K562 (cell line): Measurements from ENCODE around the gene KPTN. TPM values are rescaled to one million over a fixed set of nuclear protein-coding genes. Genes with fewer than 3 reads are reported as not detected.
A peak's percentile ranks its signal among the peaks of the same experiment; 100 is the strongest.

Experiments used
- MCM7 ChIP-seq, 2 experiments: fragments of 450-650 bp; IDR thresholded peaks; 2 replicates each; pipeline ENCODE4 v1.6.1; 2016 to 2018
- POLR2G ChIP-seq: fragments of 200-400 bp; formaldehyde crosslinking; IDR thresholded peaks from 2 replicates; pipeline ENCODE4 v1.6.1; 2017; ENCODE audit warnings: low read depth, mild to moderate bottlenecking, antibody characterized with exemption, low read length, moderate library complexity
- RUNX1 ChIP-seq: sonication (generic); IDR thresholded peaks from 2 replicates; pipeline ENCODE4 v1.6.1; 2016; ENCODE audit warnings: antibody characterized with exemption, low read depth
- STAG1 ChIP-seq: sonication (generic); formaldehyde crosslinking; IDR thresholded peaks from 2 replicates; pipeline ENCODE4 v1.5.0; 2020; ENCODE audit warnings: missing genetic modification reagents, borderline replicate concordance
- TCFL5 ChIP-seq: fragments of 250-450 bp; sonication (Bioruptor Pico); conservative IDR thresholded peaks from 2 replicates; pipeline ENCODE4 v1.6.1; 2021; ENCODE audit warnings: mild to moderate bottlenecking, moderate library complexity, matching md5 sums
- polyA plus RNA-seq, 8 experiments: library from polyadenylated mRNA; depleted of rRNA in 4 of 8; stranded (reverse) in 5 of 8; unstranded in 3 of 8; fragments of >200 nt; fragmentation: Nextera tagmentation in 2 of 8; fragmentation: Illumina TruSeq in 1 of 8; extraction: Ambion mirVana in 2 of 8; extraction: Trizol in 1 of 8; gene quantifications; 2 replicates each; pipeline versions ENCODE4 v1.2.1 to v1.2.3, GENCODE V29; 2011 to 2014; ENCODE audit warnings: inconsistent platforms in 1 of 8, missing spikeins in 1 of 8
- total RNA-seq, 7 experiments: library from RNA; depleted of rRNA in 6 of 7; stranded (reverse); fragments of >200 nt in 6 of 7; fragmentation: Illumina TruSeq in 2 of 7; extraction: Trizol in 2 of 7; gene quantifications; 2 replicates each; pipeline versions ENCODE4 v1.2.1 to v1.2.3, GENCODE V29; 2011 to 2021; ENCODE audit warnings: low replicate concordance in 1 of 7
- TF ChIP-seq, protein P1 (sequence below): sonication (generic); formaldehyde crosslinking; IDR thresholded peaks from 2 replicates; pipeline ENCODE4 v1.8.0; 2022; ENCODE audit warnings: mild to moderate bottlenecking, missing genetic modification reagents
- TF ChIP-seq, protein P2 (sequence below): fragments of 250-450 bp; sonication (Bioruptor Pico); IDR thresholded peaks from 2 replicates; pipeline ENCODE4 v1.8.0; 2022; ENCODE audit warnings: inconsistent platforms
- TF ChIP-seq, protein P3 (sequence below), 2 experiments: fragments of 450-650 bp; conservative IDR thresholded peaks; 2 replicates each; pipeline ENCODE4 v1.6.1; 2017; ENCODE audit warnings: mild to moderate bottlenecking in 2 of 2, moderate library complexity in 2 of 2
- TF ChIP-seq, protein P4 (sequence below): fragments of 150-350 bp; conservative IDR thresholded peaks from 2 replicates; pipeline ENCODE4 v1.6.1; 2014; ENCODE audit warnings: low read length
- TF ChIP-seq, protein P5 (sequence below): fragments of 450-650 bp; IDR thresholded peaks from 2 replicates; pipeline ENCODE4 v1.6.1; 2014; ENCODE audit warnings: low read depth, mild to moderate bottlenecking, moderate library complexity, borderline replicate concordance
- TF ChIP-seq, protein P6 (sequence below): sonication (generic); formaldehyde crosslinking; IDR thresholded peaks from 2 replicates; pipeline ENCODE4 v1.8.0; 2022; ENCODE audit warnings: mild to moderate bottlenecking, low read depth, missing genetic modification reagents

The KPTN gene
- total and polyA plus RNA-seq, 9 of the 15 experiments (the other 6 are each of a cell fraction or from before 2014, with no cell fraction given), result 0.56 to 18.2 (median 8.5) TPM

DNA sequence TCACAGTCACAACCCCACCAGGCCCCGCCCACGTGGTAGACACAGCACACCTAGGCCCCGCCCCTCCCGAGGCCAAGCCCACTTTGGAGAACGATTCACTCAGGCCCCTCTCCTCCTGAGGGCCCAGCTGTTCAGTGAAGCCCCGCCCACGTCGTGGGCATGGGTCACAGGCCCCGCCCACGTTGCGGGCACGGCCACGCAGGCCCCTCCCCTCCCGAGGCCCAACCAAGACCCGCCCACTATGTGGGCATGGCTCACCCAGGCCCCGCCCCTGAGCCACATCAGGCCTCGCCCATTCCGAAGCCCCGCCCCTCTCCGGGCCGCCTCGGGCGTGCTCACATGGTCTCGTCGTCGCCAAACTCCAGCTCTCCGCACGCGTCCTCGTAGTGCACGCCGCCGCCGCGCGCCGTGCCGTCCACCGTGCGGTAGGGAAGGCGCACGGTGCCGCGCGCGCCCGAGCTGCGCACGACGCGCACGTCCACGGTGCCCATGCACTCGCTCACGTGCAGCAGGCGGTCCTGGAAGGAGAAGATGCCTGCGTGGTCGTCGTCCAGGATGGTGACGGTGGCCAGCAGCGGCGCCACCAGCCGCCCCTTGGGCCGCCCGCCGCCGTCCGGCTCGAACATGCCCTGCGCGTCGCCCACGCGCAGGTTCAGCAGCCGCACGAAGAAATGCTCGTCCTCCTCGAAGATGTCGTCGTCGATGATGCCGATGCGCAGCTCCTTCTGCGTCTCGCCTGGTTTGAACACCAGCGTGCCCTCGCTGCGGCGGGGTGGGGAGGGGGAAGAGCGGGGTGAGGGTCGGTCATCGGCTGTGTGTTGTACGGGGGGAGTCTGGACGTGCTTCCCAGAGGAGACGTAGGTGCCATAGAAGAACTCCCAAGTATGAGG is 36.3 kb downstream of the KPTN start (continued):
- TF ChIP-seq POLR2G, result peak; percentile 39
- TF ChIP-seq STAG1 (CRISPR knock-in tag), result 0 out of 2 replicates have a peak, but pooled peaks have one; percentile 5
- TF ChIP-seq, protein P1, sequence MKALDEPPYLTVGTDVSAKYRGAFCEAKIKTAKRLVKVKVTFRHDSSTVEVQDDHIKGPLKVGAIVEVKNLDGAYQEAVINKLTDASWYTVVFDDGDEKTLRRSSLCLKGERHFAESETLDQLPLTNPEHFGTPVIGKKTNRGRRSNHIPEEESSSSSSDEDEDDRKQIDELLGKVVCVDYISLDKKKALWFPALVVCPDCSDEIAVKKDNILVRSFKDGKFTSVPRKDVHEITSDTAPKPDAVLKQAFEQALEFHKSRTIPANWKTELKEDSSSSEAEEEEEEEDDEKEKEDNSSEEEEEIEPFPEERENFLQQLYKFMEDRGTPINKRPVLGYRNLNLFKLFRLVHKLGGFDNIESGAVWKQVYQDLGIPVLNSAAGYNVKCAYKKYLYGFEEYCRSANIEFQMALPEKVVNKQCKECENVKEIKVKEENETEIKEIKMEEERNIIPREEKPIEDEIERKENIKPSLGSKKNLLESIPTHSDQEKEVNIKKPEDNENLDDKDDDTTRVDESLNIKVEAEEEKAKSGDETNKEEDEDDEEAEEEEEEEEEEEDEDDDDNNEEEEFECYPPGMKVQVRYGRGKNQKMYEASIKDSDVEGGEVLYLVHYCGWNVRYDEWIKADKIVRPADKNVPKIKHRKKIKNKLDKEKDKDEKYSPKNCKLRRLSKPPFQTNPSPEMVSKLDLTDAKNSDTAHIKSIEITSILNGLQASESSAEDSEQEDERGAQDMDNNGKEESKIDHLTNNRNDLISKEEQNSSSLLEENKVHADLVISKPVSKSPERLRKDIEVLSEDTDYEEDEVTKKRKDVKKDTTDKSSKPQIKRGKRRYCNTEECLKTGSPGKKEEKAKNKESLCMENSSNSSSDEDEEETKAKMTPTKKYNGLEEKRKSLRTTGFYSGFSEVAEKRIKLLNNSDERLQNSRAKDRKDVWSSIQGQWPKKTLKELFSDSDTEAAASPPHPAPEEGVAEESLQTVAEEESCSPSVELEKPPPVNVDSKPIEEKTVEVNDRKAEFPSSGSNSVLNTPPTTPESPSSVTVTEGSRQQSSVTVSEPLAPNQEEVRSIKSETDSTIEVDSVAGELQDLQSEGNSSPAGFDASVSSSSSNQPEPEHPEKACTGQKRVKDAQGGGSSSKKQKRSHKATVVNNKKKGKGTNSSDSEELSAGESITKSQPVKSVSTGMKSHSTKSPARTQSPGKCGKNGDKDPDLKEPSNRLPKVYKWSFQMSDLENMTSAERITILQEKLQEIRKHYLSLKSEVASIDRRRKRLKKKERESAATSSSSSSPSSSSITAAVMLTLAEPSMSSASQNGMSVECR (CRISPR knock-in tag), result peak; percentile 91
- TF ChIP-seq RUNX1, result no peak
- TF ChIP-seq, protein P2, sequence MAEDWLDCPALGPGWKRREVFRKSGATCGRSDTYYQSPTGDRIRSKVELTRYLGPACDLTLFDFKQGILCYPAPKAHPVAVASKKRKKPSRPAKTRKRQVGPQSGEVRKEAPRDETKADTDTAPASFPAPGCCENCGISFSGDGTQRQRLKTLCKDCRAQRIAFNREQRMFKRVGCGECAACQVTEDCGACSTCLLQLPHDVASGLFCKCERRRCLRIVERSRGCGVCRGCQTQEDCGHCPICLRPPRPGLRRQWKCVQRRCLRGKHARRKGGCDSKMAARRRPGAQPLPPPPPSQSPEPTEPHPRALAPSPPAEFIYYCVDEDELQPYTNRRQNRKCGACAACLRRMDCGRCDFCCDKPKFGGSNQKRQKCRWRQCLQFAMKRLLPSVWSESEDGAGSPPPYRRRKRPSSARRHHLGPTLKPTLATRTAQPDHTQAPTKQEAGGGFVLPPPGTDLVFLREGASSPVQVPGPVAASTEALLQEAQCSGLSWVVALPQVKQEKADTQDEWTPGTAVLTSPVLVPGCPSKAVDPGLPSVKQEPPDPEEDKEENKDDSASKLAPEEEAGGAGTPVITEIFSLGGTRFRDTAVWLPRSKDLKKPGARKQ (CRISPR knock-in tag), result peak; percentile 67; the same call in 1 of the 2 replicates
- TF ChIP-seq, protein P3, sequence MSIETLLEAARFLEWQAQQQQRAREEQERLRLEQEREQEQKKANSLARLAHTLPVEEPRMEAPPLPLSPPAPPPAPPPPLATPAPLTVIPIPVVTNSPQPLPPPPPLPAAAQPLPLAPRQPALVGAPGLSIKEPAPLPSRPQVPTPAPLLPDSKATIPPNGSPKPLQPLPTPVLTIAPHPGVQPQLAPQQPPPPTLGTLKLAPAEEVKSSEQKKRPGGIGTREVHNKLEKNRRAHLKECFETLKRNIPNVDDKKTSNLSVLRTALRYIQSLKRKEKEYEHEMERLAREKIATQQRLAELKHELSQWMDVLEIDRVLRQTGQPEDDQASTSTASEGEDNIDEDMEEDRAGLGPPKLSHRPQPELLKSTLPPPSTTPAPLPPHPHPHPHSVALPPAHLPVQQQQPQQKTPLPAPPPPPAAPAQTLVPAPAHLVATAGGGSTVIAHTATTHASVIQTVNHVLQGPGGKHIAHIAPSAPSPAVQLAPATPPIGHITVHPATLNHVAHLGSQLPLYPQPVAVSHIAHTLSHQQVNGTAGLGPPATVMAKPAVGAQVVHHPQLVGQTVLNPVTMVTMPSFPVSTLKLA (conservative IDR thresholded peaks at IDR 0.05), result peak; percentile 95
- TF ChIP-seq, protein P4, sequence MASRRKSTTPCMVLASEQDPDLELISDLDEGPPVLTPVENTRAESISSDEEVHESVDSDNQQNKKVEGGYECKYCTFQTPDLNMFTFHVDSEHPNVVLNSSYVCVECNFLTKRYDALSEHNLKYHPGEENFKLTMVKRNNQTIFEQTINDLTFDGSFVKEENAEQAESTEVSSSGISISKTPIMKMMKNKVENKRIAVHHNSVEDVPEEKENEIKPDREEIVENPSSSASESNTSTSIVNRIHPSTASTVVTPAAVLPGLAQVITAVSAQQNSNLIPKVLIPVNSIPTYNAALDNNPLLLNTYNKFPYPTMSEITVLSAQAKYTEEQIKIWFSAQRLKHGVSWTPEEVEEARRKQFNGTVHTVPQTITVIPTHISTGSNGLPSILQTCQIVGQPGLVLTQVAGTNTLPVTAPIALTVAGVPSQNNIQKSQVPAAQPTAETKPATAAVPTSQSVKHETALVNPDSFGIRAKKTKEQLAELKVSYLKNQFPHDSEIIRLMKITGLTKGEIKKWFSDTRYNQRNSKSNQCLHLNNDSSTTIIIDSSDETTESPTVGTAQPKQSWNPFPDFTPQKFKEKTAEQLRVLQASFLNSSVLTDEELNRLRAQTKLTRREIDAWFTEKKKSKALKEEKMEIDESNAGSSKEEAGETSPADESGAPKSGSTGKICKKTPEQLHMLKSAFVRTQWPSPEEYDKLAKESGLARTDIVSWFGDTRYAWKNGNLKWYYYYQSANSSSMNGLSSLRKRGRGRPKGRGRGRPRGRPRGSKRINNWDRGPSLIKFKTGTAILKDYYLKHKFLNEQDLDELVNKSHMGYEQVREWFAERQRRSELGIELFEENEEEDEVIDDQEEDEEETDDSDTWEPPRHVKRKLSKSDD, result no peak
- TF ChIP-seq, protein P5, sequence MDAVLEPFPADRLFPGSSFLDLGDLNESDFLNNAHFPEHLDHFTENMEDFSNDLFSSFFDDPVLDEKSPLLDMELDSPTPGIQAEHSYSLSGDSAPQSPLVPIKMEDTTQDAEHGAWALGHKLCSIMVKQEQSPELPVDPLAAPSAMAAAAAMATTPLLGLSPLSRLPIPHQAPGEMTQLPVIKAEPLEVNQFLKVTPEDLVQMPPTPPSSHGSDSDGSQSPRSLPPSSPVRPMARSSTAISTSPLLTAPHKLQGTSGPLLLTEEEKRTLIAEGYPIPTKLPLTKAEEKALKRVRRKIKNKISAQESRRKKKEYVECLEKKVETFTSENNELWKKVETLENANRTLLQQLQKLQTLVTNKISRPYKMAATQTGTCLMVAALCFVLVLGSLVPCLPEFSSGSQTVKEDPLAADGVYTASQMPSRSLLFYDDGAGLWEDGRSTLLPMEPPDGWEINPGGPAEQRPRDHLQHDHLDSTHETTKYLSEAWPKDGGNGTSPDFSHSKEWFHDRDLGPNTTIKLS, result peak; percentile 79; the same call in 1 of the 2 replicates
- TF ChIP-seq, protein P6, sequence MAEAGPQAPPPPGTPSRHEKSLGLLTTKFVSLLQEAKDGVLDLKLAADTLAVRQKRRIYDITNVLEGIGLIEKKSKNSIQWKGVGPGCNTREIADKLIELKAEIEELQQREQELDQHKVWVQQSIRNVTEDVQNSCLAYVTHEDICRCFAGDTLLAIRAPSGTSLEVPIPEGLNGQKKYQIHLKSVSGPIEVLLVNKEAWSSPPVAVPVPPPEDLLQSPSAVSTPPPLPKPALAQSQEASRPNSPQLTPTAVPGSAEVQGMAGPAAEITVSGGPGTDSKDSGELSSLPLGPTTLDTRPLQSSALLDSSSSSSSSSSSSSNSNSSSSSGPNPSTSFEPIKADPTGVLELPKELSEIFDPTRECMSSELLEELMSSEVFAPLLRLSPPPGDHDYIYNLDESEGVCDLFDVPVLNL (CRISPR knock-in tag), result peak; percentile 84; the same call in 1 of the 2 replicates
- no peak for TF ChIP-seq TCFL5 (CRISPR knock-in tag)
- no peak for TF ChIP-seq MCM7 (IDR thresholded peaks at IDR 0.05)
